GDM1 (cell line): ENCODE measurements around the gene CXorf58.
"Not testable (repeated sequence)": the region's sequence is repeated elsewhere in the genome, so short reads cannot be mapped to it uniquely, and the experiment has no call there.

Experiments used
- DNase-seq: peaks from one replicate; lab custom pipeline; 2025; lab: John Stamatoyannopoulos, UW

Gene CXorf58

DNA sequence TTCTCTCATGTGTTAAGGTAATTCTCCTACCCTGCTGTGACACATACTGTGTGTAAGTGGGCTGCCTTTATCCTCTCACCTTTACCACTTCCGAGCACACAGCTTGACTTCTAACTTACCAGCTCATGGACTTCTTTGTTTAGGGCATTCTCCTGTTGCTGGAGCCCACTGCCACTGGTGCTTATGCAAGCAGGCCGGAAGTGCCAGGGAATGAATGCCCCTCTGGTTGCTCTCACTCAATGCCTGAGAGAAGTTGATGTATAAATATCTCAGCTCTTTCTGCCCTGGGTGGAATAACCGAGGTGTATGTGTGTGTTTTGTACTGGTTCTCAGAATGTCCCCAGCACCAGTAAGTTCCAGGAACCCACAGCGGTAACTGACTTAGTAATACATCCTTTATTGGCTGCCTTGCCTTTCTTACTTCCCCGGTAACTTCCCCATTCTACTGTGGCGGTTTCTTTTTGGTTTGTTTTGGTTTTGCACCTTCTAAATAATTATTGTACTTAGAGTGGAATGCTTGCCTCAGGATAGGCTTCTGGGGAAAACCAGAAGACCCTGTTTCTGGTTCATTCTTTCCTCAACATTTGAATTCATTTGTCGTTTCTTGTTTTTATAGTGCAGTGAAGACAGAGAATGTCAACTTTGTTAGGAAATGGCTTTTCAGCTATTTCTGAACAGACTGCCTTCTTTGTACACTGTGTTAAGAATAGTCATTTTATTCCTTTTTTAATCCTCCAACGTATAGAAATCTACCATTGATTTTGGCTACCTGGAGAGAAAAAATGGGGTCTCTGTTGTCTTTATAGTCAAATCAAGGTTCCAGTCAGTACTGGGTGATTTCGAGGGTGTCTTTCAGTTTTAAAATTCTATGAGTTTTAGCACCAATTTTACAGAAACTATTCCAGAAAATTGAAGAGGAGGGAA is 45.4 kb downstream of the CXorf58 start:
- peak; percentile 34 for DNase-seq

DNA sequence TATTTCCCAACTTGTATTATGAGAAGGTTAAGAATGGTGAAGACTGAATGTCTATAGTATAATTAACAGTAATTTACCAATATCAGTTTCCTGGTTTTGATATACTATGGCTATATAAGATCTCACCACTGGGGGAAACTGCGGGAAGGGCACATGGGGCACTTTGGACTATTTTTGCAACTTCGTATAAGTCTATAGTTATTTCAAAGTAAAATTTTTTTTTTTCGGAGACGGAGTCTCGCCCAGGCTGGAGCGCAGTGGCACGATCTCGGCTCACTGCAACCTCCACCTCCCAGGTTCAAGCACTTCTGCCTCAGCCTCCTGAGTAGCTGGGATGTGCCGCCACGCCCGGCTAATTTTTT is 46.1 kb downstream of the CXorf58 start:
- DNase-seq: no peak

DNA sequence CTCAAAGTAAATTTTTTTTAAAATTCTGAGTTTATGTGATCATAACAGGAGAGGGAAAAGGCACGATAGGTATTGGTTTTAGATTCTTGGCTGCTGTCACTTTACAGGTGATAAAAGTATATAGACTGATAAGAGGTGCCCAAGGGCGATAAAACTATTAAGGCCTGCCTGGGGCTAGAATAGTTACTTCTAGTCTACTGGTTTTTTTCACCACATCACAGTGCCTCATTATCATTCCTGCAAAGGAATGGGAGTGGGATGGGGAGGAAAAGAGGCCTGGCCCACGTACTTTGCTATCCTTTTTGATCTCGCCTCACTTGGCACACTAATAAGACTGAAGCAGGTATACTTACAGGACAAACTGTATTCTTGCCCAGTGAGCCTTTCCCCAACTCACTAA is 46.6 kb downstream of the CXorf58 start:
- DNase-seq: no peak

DNA sequence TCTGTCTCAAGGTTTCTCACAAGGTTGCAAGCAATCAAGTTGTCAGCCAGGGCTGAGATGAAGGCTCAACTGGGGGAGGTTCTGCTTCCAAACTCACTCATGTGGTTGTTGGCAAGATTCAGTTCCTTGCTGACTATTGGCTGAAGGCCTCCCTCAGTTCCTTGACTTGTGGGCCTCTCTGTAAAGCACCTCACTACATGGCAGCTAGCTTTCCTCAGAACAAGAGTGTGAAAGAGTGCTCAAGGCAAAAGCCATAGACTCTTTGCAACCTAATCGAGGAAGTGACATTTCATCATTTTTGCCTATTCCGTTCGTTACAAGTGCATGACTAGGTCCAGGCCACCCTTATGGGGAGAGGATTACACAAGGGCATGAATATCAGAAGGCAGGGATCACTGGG is 52.0 kb downstream of the CXorf58 start:
- no peak for DNase-seq

DNA sequence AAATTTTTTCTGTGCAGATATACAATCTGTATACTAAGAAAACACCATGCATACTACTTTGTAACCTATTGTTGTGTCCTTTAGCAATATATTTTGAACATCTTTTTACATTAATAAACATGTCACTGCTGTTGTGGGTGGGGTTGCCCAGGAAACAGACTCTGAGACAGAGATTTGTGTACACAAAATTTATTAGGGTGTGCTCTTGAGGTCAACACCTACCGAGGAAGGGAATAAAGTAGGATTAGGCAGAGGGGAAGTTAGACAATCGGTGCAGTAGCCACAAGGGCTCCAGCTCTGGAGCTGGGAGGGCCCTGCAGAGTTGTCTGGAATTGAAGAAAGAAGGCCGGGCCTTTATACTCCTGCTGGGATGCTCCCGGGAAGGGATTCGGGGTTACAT is 56.4 kb downstream of the CXorf58 start:
- no peak for DNase-seq

DNA sequence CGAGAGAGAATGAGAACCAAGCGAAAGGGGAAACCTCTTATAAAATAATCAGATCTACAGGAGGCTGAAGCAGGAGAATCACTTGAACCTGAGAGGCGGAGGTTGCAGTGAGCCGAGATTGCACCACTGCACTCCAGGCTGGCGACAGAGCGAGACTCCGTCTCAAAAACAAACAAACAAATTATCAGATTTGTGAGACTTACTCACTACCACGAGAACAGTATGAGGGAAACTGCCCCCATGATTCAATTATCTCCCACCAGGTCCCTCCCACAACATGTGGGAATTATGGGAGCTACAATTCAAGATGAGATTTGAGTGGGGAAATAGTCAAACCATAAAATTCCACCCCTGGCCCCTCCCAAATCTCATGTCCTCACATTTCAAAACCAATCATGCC is 57.8 kb downstream of the CXorf58 start:
- not testable (repeated sequence) for DNase-seq

DNA sequence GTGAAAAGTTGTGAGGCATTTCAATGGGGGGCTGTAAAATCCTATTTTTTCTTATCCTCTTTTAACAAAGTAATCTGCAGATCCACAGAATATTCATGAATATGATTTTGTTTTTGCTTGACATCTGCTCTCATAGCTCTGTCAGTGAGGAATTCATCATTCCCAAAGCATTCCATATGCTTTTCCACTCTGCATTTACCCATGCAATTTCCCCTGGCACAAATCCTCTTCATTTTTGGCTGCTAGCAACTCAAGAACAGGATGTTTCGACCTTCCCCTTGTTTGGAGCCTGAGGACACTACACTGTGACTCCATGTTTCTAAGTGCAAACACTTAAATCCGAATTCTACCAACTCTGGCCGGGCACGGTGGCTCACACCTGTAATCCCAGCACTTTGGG is 70.7 kb downstream of the CXorf58 start:
- DNase-seq: no peak

DNA sequence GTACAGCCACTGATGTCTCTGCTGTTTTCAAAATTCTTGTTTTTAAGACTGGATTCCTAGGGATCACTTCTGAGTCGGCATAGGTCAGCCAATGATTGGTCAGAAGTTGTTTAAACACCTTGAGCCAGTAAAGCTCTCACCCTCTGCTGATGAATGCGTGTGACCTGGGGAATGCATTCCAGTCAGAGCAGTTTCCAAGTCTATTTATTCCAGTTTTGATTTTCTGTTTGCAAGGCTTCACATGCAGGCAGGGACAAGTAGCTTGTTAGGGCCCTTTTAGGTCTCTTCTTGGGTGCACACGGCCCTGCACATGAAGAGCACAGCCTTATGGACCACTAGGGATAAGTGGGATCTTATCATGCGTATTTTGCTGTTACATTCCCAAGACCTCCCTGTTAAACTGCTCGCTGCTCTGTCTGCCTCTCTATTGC is 72.2 kb downstream of the CXorf58 start:
- DNase-seq: no peak

DNA sequence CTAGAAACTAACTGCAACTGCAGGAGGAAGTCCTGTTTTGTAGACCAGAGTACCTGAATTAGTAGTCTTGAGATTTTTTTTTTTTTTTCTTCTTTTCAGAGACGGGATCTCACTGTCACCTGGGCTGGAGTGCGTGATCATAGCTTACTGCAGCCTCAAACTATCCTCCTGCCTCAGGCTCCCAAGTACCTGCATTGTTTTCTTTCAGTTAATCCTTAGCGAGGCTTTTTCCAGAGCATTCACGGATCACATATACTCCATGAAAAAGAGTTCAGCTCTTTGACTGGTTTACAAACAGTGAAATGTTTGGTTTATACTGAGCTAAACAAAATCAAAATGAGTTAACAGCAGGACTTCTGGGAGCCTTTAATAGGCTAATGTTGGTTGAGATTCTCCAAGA is 73.4 kb downstream of the CXorf58 start:
- DNase-seq: no peak

DNA sequence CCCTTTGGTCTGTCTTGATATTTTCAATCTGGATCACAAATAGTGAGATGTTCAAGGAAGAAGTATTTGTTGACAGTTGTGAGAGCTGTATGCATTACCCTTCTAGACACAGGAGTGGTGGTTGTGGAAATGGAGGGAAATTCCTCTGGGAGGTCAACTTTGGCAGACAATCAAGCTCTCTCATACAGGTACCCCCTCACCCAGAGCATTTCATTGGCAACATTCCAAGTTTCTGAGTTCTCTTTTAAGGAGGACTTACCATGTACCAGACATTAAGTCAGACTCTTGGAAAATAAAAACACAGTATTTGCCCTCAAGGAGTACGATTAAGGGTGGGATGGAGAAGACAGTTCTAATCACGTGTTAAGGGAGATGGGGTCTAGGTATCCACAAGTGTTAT is 73.9 kb downstream of the CXorf58 start:
- DNase-seq: no peak

DNA sequence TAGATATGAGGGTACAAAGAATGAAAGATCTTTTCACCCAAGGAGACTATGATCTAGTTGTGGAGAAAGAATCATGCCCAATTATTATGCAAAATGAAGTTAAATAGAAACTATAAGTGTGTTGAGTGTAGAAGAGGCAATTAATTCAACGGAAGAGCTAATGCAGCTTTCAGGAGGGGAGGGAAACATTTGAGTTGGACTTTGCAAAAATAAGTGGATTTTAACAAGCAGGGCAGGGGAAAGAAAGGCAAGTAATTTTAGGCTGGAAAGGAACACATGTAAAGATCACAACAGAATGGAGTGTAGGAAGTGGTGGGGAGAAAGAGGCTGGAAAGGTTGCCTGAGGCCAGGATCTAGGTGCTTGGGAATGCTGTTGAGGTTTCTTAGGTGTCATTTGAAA is 75.1 kb downstream of the CXorf58 start:
- no peak for DNase-seq
